Measurements from ENCODE around the gene PYY.

The PYY gene

DNA sequence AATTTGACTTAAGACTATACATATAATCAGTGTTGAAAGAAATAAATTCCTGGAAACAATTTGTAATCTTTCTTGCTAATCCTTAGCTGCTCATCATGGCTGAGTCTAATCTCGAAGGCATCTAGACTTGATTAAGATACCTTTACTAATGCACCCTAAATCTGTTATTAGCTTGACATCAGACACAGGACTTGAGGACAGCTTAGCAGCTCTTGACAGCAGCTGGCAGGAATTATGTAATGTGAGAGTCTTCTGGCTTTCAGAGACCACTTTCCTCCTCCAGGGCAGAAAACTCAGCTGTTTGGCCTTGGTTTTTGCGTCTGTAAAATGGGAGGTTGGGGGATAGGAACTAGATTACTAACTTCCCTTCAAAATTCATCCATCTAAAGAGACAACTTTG lies 39.3 kb downstream of the PYY start:
- Histone ChIP-seq H3K4me1 (ENCODE audit: insufficient read depth, poor library complexity, severe bottlenecking) (no peaks in the 10 kb centered on the region), H3K9me3 (ENCODE audit: severe bottlenecking) (no peaks in the 10 kb centered on the region), H3K27me3 (ENCODE audit: insufficient read depth, poor library complexity, severe bottlenecking) (peaks cover 16% of the 10 kb centered on the region), H3K27ac (ENCODE audit: poor library complexity, severe bottlenecking) (no peak overlapping the region), H3K4me3 (ENCODE audit: severe bottlenecking) (no peak overlapping the region), H3K36me3 (ENCODE audit: low read depth) (no peaks in the 10 kb centered on the region)
- ATAC-seq (ENCODE audit: low read depth), result no peak
- TF ChIP-seq, protein P1, sequence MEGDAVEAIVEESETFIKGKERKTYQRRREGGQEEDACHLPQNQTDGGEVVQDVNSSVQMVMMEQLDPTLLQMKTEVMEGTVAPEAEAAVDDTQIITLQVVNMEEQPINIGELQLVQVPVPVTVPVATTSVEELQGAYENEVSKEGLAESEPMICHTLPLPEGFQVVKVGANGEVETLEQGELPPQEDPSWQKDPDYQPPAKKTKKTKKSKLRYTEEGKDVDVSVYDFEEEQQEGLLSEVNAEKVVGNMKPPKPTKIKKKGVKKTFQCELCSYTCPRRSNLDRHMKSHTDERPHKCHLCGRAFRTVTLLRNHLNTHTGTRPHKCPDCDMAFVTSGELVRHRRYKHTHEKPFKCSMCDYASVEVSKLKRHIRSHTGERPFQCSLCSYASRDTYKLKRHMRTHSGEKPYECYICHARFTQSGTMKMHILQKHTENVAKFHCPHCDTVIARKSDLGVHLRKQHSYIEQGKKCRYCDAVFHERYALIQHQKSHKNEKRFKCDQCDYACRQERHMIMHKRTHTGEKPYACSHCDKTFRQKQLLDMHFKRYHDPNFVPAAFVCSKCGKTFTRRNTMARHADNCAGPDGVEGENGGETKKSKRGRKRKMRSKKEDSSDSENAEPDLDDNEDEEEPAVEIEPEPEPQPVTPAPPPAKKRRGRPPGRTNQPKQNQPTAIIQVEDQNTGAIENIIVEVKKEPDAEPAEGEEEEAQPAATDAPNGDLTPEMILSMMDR (IDR thresholded peaks at IDR 0.05; ENCODE audit: poor library complexity, severe bottlenecking), result no peak
- no peak for DNase-seq (ENCODE audit: low spot score)

DNA sequence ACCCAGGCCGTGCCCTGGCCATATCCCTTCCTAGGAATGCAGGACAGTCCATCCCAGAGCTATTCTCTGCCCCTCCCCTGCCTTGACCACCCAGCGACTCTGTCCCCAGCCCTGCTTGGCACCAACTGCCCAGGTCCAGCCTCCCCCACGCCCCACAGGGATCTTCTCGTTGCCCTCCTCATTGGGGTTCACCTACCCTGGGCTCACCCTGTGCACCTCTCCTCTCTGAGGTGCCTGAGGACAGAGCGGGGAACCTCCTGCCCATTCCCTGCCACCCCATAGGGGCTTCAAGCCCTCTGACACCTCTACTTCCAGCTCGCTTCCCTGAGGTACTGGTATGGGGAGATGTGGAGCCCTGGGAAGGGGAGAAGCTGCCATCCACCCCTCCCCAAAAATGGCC lies 40.2 kb downstream of the PYY start:
- TF ChIP-seq, protein P1 (IDR thresholded peaks at IDR 0.05; ENCODE audit: poor library complexity, severe bottlenecking), result no peak
- ATAC-seq (ENCODE audit: low read depth) (no peak), DNase-seq (ENCODE audit: low spot score) (no peak)
- Histone ChIP-seq H3K27me3 (ENCODE audit: insufficient read depth, poor library complexity, severe bottlenecking) (peaks cover 16% of the 10 kb centered on the region), H3K9me3 (ENCODE audit: severe bottlenecking) (no peaks in the 10 kb centered on the region), H3K27ac (ENCODE audit: poor library complexity, severe bottlenecking) (no peak overlapping the region), H3K4me1 (ENCODE audit: insufficient read depth, poor library complexity, severe bottlenecking) (no peaks in the 10 kb centered on the region), H3K36me3 (ENCODE audit: low read depth) (no peaks in the 10 kb centered on the region), H3K4me3 (ENCODE audit: severe bottlenecking) (no peak overlapping the region)

DNA sequence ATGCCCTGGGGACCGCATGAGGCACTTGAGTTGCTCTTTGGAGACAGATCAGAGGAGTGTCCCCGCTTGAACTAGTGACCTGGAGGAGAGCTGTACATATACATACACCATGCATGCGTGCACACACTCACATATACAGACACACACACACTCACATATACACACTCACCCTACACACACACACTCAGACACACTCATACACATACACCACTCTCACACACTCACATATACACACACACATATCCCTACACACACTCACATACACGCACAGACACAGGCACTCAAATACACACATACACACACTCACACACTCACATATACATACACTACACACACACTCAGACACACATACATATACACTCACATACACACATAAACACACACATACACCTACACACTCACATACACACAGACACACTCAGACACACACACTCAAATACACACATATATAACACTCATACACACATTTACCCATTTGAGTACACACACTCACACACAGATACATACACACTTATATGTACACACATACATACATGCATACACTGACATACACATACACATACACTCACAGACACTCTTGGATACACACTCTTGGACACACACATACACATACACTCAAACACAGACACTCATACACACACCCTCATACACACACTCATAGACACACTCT lies 41.0 kb downstream of the PYY start:
- DNase-seq (ENCODE audit: low spot score) (no peak), ATAC-seq (ENCODE audit: low read depth) (no peak)
- no peak overlapping the region for H3K4me3 ChIP-seq (ENCODE audit: severe bottlenecking)
- no peaks in the 10 kb centered on the region for H3K9me3 ChIP-seq (ENCODE audit: severe bottlenecking)
- peaks cover 2% of the 10 kb centered on the region for H3K4me1 ChIP-seq (ENCODE audit: insufficient read depth, poor library complexity, severe bottlenecking)
- H3K36me3 ChIP-seq (ENCODE audit: low read depth), result no peaks in the 10 kb centered on the region
- H3K27ac ChIP-seq (ENCODE audit: poor library complexity, severe bottlenecking), result no peak overlapping the region
- H3K27me3 ChIP-seq (ENCODE audit: insufficient read depth, poor library complexity, severe bottlenecking), result peaks cover 23% of the 10 kb centered on the region
- TF ChIP-seq, protein P1 (IDR thresholded peaks at IDR 0.05; ENCODE audit: poor library complexity, severe bottlenecking), result no peak

DNA sequence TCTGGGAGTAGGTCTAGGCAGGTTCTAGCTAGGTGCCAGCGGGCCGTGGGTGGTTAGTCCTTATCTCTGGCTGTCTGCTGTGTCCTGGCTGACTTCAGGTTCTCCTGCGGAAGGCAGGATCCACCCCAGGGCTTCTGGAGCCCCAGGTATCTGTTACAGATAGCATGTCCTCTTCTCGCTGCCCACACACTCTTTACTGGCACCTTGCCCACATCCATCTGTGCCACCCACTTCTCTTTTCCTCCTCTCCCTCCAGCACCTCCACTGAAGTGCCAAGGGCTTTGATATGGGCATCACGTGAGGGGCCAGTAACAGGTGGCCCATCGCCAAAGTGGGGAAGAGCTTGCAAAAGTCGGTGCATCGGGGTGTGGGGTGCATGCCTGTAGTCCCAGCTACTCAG lies 41.8 kb downstream of the PYY start:
- H3K27ac ChIP-seq (ENCODE audit: poor library complexity, severe bottlenecking), result no peak overlapping the region
- H3K4me3 ChIP-seq (ENCODE audit: severe bottlenecking), result no peak overlapping the region
- H3K27me3 ChIP-seq (ENCODE audit: insufficient read depth, poor library complexity, severe bottlenecking), result peaks cover 24% of the 10 kb centered on the region
- ATAC-seq (ENCODE audit: low read depth) (no peak), DNase-seq (ENCODE audit: low spot score) (no peak)
- H3K9me3 ChIP-seq (ENCODE audit: severe bottlenecking), result no peaks in the 10 kb centered on the region
- H3K36me3 ChIP-seq (ENCODE audit: low read depth), result no peaks in the 10 kb centered on the region
- H3K4me1 ChIP-seq (ENCODE audit: insufficient read depth, poor library complexity, severe bottlenecking), result peaks cover 4% of the 10 kb centered on the region
- TF ChIP-seq, protein P1 (IDR thresholded peaks at IDR 0.05; ENCODE audit: poor library complexity, severe bottlenecking), result no peak

DNA sequence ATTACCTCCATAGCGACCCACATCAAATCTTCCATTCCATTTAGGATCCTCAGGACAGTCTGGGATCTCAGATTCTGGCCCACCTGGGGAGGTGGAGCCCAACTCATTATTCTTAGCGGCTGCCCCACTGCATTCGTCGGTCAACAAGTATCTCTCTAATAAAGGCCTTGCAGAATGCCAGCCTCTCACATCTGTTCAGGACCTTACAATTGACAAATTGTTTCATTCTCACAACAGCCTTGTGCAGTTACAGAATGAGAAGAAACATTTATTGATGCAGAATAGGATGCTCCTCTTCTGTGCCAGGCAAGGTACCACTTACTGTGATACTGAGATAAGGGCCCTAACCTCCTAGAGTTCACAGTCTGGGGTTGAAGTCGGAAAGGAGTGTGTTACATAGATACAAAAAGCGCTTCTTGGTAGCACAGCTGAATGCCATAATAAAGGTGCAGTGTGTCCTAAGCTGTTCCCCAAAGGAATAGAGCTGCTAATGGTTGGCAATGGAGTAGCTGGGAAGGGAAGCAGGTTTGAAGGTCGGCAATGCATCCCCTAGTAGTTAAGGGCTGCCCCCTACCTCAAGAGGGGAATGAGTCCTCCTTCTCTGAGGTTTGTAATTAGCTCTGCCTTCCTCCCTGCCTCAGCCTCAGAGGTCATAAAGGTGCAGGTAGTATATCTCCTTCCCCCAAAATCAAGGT lies 44.1 kb downstream of the PYY start:
- Histone ChIP-seq H3K4me1 (ENCODE audit: insufficient read depth, poor library complexity, severe bottlenecking) (peaks cover 4% of the 10 kb centered on the region), H3K9me3 (ENCODE audit: severe bottlenecking) (no peaks in the 10 kb centered on the region), H3K27ac (ENCODE audit: poor library complexity, severe bottlenecking) (no peak overlapping the region), H3K4me3 (ENCODE audit: severe bottlenecking) (no peak overlapping the region), H3K27me3 (ENCODE audit: insufficient read depth, poor library complexity, severe bottlenecking) (peaks cover 17% of the 10 kb centered on the region), H3K36me3 (ENCODE audit: low read depth) (no peaks in the 10 kb centered on the region)
- ATAC-seq (ENCODE audit: low read depth) (no peak), DNase-seq (ENCODE audit: low spot score) (no peak)
- TF ChIP-seq, protein P1 (IDR thresholded peaks at IDR 0.05; ENCODE audit: poor library complexity, severe bottlenecking), result no peak

All from RWPE2 (cell line).